OCI-LY7 (cell line): ENCODE results near the gene CCDC57.

Experiments
- EZH2phosphoT487 ChIP-seq: fragments of 200-600 bp; sonication (generic); IDR thresholded peaks from 2 replicates; pipeline ENCODE4 v1.6.1; 2018; ENCODE audit warnings: low read depth, borderline replicate concordance, mild to moderate bottlenecking, mixed run types, antibody characterized with exemption, low read length, moderate library complexity, mixed read lengths
- TF ChIP-seq, protein P1 (sequence below): fragments of 200-600 bp; sonication (generic); conservative IDR thresholded peaks from 2 replicates; pipeline ENCODE4 v1.5.1; 2014; ENCODE audit warnings: mild to moderate bottlenecking, antibody characterized with exemption, low read length, moderate library complexity, mixed read lengths

GRCh38 chr17:82202981-82203380 lies 9.7 kb downstream of the CCDC57 start:
- TF ChIP-seq, protein P1, sequence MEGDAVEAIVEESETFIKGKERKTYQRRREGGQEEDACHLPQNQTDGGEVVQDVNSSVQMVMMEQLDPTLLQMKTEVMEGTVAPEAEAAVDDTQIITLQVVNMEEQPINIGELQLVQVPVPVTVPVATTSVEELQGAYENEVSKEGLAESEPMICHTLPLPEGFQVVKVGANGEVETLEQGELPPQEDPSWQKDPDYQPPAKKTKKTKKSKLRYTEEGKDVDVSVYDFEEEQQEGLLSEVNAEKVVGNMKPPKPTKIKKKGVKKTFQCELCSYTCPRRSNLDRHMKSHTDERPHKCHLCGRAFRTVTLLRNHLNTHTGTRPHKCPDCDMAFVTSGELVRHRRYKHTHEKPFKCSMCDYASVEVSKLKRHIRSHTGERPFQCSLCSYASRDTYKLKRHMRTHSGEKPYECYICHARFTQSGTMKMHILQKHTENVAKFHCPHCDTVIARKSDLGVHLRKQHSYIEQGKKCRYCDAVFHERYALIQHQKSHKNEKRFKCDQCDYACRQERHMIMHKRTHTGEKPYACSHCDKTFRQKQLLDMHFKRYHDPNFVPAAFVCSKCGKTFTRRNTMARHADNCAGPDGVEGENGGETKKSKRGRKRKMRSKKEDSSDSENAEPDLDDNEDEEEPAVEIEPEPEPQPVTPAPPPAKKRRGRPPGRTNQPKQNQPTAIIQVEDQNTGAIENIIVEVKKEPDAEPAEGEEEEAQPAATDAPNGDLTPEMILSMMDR, result no peak
- TF ChIP-seq EZH2phosphoT487, result no peak
